NB4 (cell line): Measurements from ENCODE around the gene PHF21B.

ENCODE experiments used
- POLR2A ChIP-seq: IDR thresholded peaks from 2 replicates; pipeline ENCODE4 v1.6.1; 2011; ENCODE audit warnings: mild to moderate bottlenecking; ENCODE audit not compliant: insufficient read length; ENCODE audit errors: extremely low read depth
- TF ChIP-seq, protein P1 (sequence below): IDR thresholded peaks from one replicate; pipeline ENCODE4 v1.5.1; 2012; ENCODE audit warnings: low read depth, low read length

DNA sequence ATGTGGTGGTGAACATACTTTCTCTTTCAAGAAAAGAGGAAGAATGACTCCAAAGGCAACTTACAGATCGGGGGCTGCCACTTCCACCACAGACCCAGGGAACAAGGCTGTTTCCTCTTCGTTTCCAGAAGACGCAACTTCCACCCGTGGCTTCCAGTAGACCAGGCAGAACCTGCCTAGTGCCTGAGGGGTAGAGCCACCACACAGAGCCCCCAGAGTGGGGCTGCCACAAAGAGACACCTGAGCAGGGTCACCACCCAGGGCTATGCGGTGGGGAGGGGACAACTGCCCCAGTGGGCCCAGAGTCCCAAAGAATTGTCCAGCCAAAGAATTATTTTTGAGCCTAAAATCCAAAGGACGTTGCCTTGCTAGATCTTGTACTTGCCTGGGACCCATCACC is 16.7 kb upstream of the PHF21B start:
- TF ChIP-seq, protein P1, sequence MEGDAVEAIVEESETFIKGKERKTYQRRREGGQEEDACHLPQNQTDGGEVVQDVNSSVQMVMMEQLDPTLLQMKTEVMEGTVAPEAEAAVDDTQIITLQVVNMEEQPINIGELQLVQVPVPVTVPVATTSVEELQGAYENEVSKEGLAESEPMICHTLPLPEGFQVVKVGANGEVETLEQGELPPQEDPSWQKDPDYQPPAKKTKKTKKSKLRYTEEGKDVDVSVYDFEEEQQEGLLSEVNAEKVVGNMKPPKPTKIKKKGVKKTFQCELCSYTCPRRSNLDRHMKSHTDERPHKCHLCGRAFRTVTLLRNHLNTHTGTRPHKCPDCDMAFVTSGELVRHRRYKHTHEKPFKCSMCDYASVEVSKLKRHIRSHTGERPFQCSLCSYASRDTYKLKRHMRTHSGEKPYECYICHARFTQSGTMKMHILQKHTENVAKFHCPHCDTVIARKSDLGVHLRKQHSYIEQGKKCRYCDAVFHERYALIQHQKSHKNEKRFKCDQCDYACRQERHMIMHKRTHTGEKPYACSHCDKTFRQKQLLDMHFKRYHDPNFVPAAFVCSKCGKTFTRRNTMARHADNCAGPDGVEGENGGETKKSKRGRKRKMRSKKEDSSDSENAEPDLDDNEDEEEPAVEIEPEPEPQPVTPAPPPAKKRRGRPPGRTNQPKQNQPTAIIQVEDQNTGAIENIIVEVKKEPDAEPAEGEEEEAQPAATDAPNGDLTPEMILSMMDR = no peak
- TF ChIP-seq POLR2A = no peak
